HG03139 (cell line): Measurements from ENCODE around the gene IGSF21.

Experiments
- ATAC-seq: cut with Tn5 transposase; IDR thresholded peaks from one replicate; pipeline ENCODE4 v1.9.1; 2021; ENCODE audit not compliant: unreplicated experiment

Gene IGSF21

GRCh38 chr1:18094096-18094495 is 13.5 kb upstream of the IGSF21 start:
- no peak for ATAC-seq

GRCh38 chr1:18097206-18097605 is 10.4 kb upstream of the IGSF21 start:
- ATAC-seq = no peak

GRCh38 chr1:18099026-18099425 is 8.6 kb upstream of the IGSF21 start:
- ATAC-seq = no peak

GRCh38 chr1:18100060-18100459 is 7.5 kb upstream of the IGSF21 start:
- no peak for ATAC-seq

- ATAC-seq = no peak
Observed at GRCh38 chr1:18100491-18101063, 7.0 kb upstream of the IGSF21 start.

- no peak for ATAC-seq
Observed at GRCh38 chr1:18101508-18101907, 6.1 kb upstream of the IGSF21 start.

GRCh38 chr1:18103788-18104421 is 3.7 kb upstream of the IGSF21 start:
- no peak for ATAC-seq

- no peak for ATAC-seq
Observed at GRCh38 chr1:18104546-18105100, 3.0 kb upstream of the IGSF21 start.

GRCh38 chr1:18105196-18105595 is 2.4 kb upstream of the IGSF21 start:
- ATAC-seq = no peak

GRCh38 chr1:18108299-18109057 is 880 bp downstream of the IGSF21 start:
- ATAC-seq = no peak

- no peak for ATAC-seq
Observed at GRCh38 chr1:18109058-18109755, 1.6 kb downstream of the IGSF21 start.

- ATAC-seq = no peak
Observed at GRCh38 chr1:18109756-18110597, 2.4 kb downstream of the IGSF21 start.

- ATAC-seq = no peak
Observed at GRCh38 chr1:18110598-18110939, 3.0 kb downstream of the IGSF21 start.

- no peak for ATAC-seq
Observed at GRCh38 chr1:18110968-18111367, 3.4 kb downstream of the IGSF21 start.

- no peak for ATAC-seq
Observed at GRCh38 chr1:18111605-18112297, 4.2 kb downstream of the IGSF21 start.

- no peak for ATAC-seq
Observed at GRCh38 chr1:18112611-18113010, 5.0 kb downstream of the IGSF21 start.

GRCh38 chr1:18114726-18115410 is 7.3 kb downstream of the IGSF21 start:
- ATAC-seq = no peak

GRCh38 chr1:18116777-18117176 is 9.2 kb downstream of the IGSF21 start:
- ATAC-seq = no peak

GRCh38 chr1:18118078-18118477 is 10.5 kb downstream of the IGSF21 start:
- ATAC-seq = no peak
